AG04450 (cell line): Measurements from ENCODE around the gene PGM5. TPM values are rescaled to one million over a fixed set of nuclear protein-coding genes. Genes with fewer than 3 reads are reported as not detected.
A peak's percentile ranks its signal among the peaks of the same experiment; 100 is the strongest.

ENCODE experiments used
- CTCF ChIA-PET: fragments of 300-600, 350-600 bp; formaldehyde crosslinking; extraction: SDS; loops from one replicate; lab custom pipeline; 2022; ENCODE audit warnings: antibody characterized with exemption, inconsistent platforms; lab: Charles Lee
- POLR2A ChIA-PET: fragments of 350-600 bp; formaldehyde crosslinking; extraction: SDS; loops from one replicate; lab custom pipeline; 2021; ENCODE audit warnings: antibody characterized with exemption, inconsistent platforms; lab: Yijun Ruan, JAX
- DNase-seq: peaks from one replicate; pipeline ENCODE4 v3.0.0-alpha.2; 2011; ENCODE audit warnings: low read depth, low spot score
- H3K27ac ChIP-seq: one replicate; pipeline ENCODE4 v1.5.1; 2012; ENCODE audit warnings: low read depth, low read length, control low read depth
- H3K27me3 ChIP-seq: one replicate; pipeline ENCODE4 v1.6.0; 2012; ENCODE audit warnings: low read length; ENCODE audit not compliant: control insufficient read depth, insufficient read depth
- H3K4me3 ChIP-seq: 2 replicates; pipeline ENCODE4 v1.5.1; 2011; ENCODE audit warnings: mild to moderate bottlenecking, low read depth, low read length, control low read depth
- H3K9me3 ChIP-seq: 2 replicates; pipeline ENCODE4 v1.5.1; 2012; ENCODE audit warnings: low read length; ENCODE audit not compliant: control insufficient read depth, insufficient read depth
- CTCF ChIP-seq: IDR thresholded peaks from 2 replicates; pipeline ENCODE4 v1.5.1; 2011; ENCODE audit warnings: low read depth, low read length, control low read depth, inconsistent platforms
- polyA plus RNA-seq: library from polyadenylated mRNA; depleted of rRNA; stranded (reverse); fragments of >200 nt; gene quantifications from 2 replicates; pipeline ENCODE4 v1.2.3, GENCODE V29; 2011

PGM5 gene
- polyA plus RNA-seq, 1 experiment, result 5.9 TPM

GRCh38 chr9:68555437-68556150 lies 199.2 kb downstream of the PGM5 start:
- ChIA-PET POLR2A (no interaction called here), CTCF (no interaction called here)
- no peak for DNase-seq
- Histone ChIP-seq H3K27me3 (no peaks in the 10 kb centered on the region), H3K9me3 (no peaks in the 10 kb centered on the region), H3K27ac (no peak overlapping the region), H3K4me3 (no peak overlapping the region)
- no peak for TF ChIP-seq CTCF

GRCh38 chr9:68558545-68558944 lies 202.1 kb downstream of the PGM5 start:
- Histone ChIP-seq H3K27ac (no peak overlapping the region), H3K27me3 (no peaks in the 10 kb centered on the region), H3K4me3 (no peak overlapping the region), H3K9me3 (no peaks in the 10 kb centered on the region)
- CTCF ChIA-PET, result interaction anchor here (3.6 kb wide), 1 partner anchor 25 kb away, joined by 20 read pairs; no protein-coding TSS in a partner anchor
- no peak for DNase-seq
- no peak for TF ChIP-seq CTCF
- POLR2A ChIA-PET, result no interaction called here

GRCh38 chr9:68560071-68560844 lies 203.8 kb downstream of the PGM5 start:
- ChIA-PET POLR2A (interaction anchor here (0.6 kb wide), 1 partner anchor 53 kb away, joined by 3 read pairs; no protein-coding TSS in a partner anchor), CTCF (interaction anchor here (0.8 to 3.6 kb wide), 10 partner anchors 8 to 57 kb away, joined by 3 to 20 read pairs (median 4); partner anchors contain the start of gene TMEM252)
- no peaks in the 10 kb centered on the region for H3K27me3 ChIP-seq
- peak overlapping the region; percentile 77 for H3K27ac ChIP-seq
- DNase-seq, result peak; percentile 39
- peak; percentile 46 for TF ChIP-seq CTCF
- H3K9me3 ChIP-seq, result no peaks in the 10 kb centered on the region
- H3K4me3 ChIP-seq, result no peak overlapping the region

GRCh38 chr9:68562461-68562860 lies 206.1 kb downstream of the PGM5 start:
- DNase-seq, result no peak
- no peak overlapping the region for H3K4me3 ChIP-seq
- TF ChIP-seq CTCF, result no peak
- H3K9me3 ChIP-seq, result no peaks in the 10 kb centered on the region
- H3K27me3 ChIP-seq, result no peaks in the 10 kb centered on the region
- ChIA-PET CTCF (interaction anchor here (0.8 to 3.6 kb wide), 5 partner anchors 12 to 55 kb away, joined by 3 to 20 read pairs (median 4); no protein-coding TSS in a partner anchor), POLR2A (no interaction called here)
- H3K27ac ChIP-seq, result no peak overlapping the region
